Hepatocyte (in vitro differentiated cells): ENCODE data around the gene PTGER3. TPM values are rescaled to one million over a fixed set of nuclear protein-coding genes. Genes with fewer than 3 reads are reported as not detected.

Experiments
- DNase-seq: peaks from one replicate; pipeline ENCODE4 v3.0.0-alpha.2; 2016; ENCODE audit warnings: low spot score
- H2AFZ ChIP-seq: fragments of 200-600 bp; sonication (generic); 2 replicates; pipeline ENCODE4 v1.6.0; 2016; ENCODE audit warnings: antibody characterized with exemption, mild to moderate bottlenecking
- H3K27ac ChIP-seq: fragments of 200-600 bp; sonication (generic); 2 replicates; pipeline ENCODE4 v1.5.1; 2016; ENCODE audit warnings: mild to moderate bottlenecking
- H3K27me3 ChIP-seq: fragments of 200-600 bp; sonication (generic); 2 replicates; pipeline ENCODE4 v1.6.1; 2016
- H3K36me3 ChIP-seq: fragments of 200-600 bp; sonication (generic); replicated peaks from 2 replicates; pipeline ENCODE4 v1.5.1; 2016; ENCODE audit warnings: low read depth; ENCODE audit not compliant: insufficient read depth
- H3K4me1 ChIP-seq: fragments of 200-600 bp; sonication (generic); 2 replicates; pipeline ENCODE4 v1.5.1; 2016; ENCODE audit warnings: mild to moderate bottlenecking, moderate library complexity; ENCODE audit not compliant: insufficient read depth
- H3K4me2 ChIP-seq: fragments of 200-600 bp; sonication (generic); 2 replicates; pipeline ENCODE4 v1.6.0; 2016
- H3K4me3 ChIP-seq: fragments of 200-600 bp; sonication (generic); 2 replicates; pipeline ENCODE4 v1.5.1; 2016; ENCODE audit warnings: mild to moderate bottlenecking
- H3K79me2 ChIP-seq: fragments of 200-600 bp; sonication (generic); 2 replicates; pipeline ENCODE4 v1.6.0; 2017; ENCODE audit warnings: mild to moderate bottlenecking
- H3K9me2 ChIP-seq: fragments of 200-600 bp; sonication (generic); replicated peaks from 2 replicates; pipeline ENCODE4 v1.6.0; 2017; ENCODE audit warnings: mild to moderate bottlenecking; ENCODE audit not compliant: insufficient read depth
- H3K9me3 ChIP-seq: fragments of 200-600 bp; sonication (generic); 2 replicates; pipeline ENCODE4 v1.5.1; 2016; ENCODE audit warnings: low read depth, mild to moderate bottlenecking
- H4K20me1 ChIP-seq: fragments of 200-600 bp; sonication (generic); 2 replicates; pipeline ENCODE4 v1.6.0; 2016; ENCODE audit warnings: mild to moderate bottlenecking; ENCODE audit not compliant: insufficient read depth, poor library complexity, severe bottlenecking
- EZH2 ChIP-seq: fragments of 200-600 bp; sonication (generic); IDR thresholded peaks from 2 replicates; pipeline ENCODE4 v1.6.1; 2016; ENCODE audit warnings: antibody characterized with exemption, mild to moderate bottlenecking, borderline replicate concordance
- EZH2phosphoT487 ChIP-seq: fragments of 200-600 bp; sonication (generic); IDR thresholded peaks from one replicate; pipeline ENCODE4 v1.6.1; 2018; ENCODE audit warnings: antibody characterized with exemption, mild to moderate bottlenecking, low read depth, moderate library complexity; ENCODE audit not compliant: unreplicated experiment, severe bottlenecking
- WGBS: methylation state at CpG from one replicate; pipeline ENCODE4 v1.1.6; 2016; ENCODE audit warnings: low lambda C conversion rate; ENCODE audit errors: missing lambda C conversion rate; 5-methylcytosine and 5-hydroxymethylcytosine counted together
- polyA plus RNA-seq: library from polyadenylated mRNA; unstranded; fragments of >200 nt; fragmentation: Nextera tagmentation; extraction: Ambion mirVana; gene quantifications from 2 replicates; pipeline ENCODE4 v1.2.1, GENCODE V29; 2016
- total RNA-seq: library from RNA; depleted of rRNA; stranded (reverse); fragments of >200 nt; gene quantifications from 2 replicates; pipeline ENCODE4 v1.2.3, GENCODE V29; 2014
- TF ChIP-seq, protein P1 (sequence below): fragments of 200-600 bp; sonication (generic); IDR thresholded peaks from 2 replicates; pipeline ENCODE4 v1.5.1; 2016; ENCODE audit warnings: antibody characterized with exemption, mild to moderate bottlenecking; ENCODE audit not compliant: poor library complexity

Gene PTGER3
- total and polyA plus RNA-seq, 2 experiments from 2014 or later: 1.0 to 1.4 TPM

DNA sequence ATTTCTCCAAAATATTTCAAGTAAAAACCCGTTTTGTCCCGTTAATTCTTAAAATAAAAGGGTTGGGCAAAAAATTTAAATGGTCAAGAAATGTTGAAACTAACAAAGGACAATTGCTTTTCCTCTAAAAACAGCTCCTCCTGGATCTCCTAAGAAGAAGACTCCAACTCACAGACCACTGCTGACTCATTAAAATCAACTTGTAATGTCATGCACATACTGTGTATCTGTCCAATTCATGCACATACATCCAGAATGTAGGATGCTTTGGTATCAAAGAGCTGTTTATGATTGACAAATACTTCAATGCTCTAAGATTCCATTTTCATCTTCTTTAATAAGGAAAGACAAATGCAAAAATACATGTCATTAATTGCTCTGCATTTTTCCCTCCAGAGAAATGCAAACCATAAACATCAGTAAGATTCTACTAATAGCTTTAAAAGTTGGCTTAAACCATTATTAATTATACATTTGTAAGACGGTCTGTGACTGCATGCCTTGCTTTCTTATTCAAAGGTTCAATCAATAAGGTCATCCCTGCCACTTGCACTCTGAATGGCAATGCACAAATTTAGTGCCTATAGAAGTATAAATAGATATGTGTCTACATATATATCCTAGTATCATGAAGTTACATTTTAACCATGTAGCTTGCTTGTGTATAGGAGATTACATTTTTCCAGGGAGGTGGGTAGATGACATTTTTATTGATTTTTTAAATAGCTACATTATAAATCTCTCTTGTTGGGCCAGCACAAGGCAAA lies 44.7 kb downstream of the PTGER3 start:
- Histone ChIP-seq H3K27me3 (no peaks in the 10 kb centered on the region), H3K36me3 (no peaks in the 10 kb centered on the region), H3K9me2 (no peaks in the 10 kb centered on the region), H3K4me3 (no peak overlapping the region), H3K4me2 (no peak overlapping the region), H3K9me3 (no peaks in the 10 kb centered on the region), H3K79me2 (no peaks in the 10 kb centered on the region), H4K20me1 (no peaks in the 10 kb centered on the region), H3K4me1 (no peaks in the 10 kb centered on the region), H3K27ac (no peak overlapping the region), H2AFZ (no peak overlapping the region)
- no peak for TF ChIP-seq EZH2phosphoT487
- TF ChIP-seq EZH2: no peak
- TF ChIP-seq, protein P1, sequence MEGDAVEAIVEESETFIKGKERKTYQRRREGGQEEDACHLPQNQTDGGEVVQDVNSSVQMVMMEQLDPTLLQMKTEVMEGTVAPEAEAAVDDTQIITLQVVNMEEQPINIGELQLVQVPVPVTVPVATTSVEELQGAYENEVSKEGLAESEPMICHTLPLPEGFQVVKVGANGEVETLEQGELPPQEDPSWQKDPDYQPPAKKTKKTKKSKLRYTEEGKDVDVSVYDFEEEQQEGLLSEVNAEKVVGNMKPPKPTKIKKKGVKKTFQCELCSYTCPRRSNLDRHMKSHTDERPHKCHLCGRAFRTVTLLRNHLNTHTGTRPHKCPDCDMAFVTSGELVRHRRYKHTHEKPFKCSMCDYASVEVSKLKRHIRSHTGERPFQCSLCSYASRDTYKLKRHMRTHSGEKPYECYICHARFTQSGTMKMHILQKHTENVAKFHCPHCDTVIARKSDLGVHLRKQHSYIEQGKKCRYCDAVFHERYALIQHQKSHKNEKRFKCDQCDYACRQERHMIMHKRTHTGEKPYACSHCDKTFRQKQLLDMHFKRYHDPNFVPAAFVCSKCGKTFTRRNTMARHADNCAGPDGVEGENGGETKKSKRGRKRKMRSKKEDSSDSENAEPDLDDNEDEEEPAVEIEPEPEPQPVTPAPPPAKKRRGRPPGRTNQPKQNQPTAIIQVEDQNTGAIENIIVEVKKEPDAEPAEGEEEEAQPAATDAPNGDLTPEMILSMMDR: no peak
- WGBS: 81% methylated on average over 3 of the region's 3 CpGs
- DNase-seq: no peak

DNA sequence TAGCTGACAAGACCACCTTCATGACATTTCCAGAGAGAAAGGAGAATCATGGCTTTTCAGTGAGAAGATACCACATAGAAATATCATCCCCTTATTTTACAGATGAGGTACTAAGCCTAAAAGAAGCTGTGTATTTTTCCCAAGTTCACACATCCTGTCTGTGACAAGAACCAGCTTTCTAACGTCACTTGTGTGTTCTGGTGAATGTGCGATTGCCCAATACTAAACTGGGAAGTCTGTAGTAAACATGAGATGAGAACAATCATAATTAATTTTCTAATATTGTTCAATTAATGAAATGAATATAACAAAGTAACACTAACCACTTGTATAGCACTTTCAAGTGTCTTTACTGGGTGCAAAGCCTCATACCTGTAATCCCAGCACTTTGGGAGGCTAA lies 46.0 kb downstream of the PTGER3 start:
- no peak for DNase-seq
- Histone ChIP-seq H2AFZ (no peak overlapping the region), H3K4me1 (no peaks in the 10 kb centered on the region), H4K20me1 (no peaks in the 10 kb centered on the region), H3K27me3 (no peaks in the 10 kb centered on the region), H3K9me2 (no peaks in the 10 kb centered on the region), H3K79me2 (no peaks in the 10 kb centered on the region), H3K4me2 (no peak overlapping the region), H3K36me3 (no peaks in the 10 kb centered on the region), H3K27ac (no peak overlapping the region), H3K9me3 (no peaks in the 10 kb centered on the region), H3K4me3 (no peak overlapping the region)
- TF ChIP-seq, protein P1: no peak
- TF ChIP-seq EZH2phosphoT487: no peak
- no peak for TF ChIP-seq EZH2
- 73% methylated on average over 2 of the region's 2 CpGs for WGBS

DNA sequence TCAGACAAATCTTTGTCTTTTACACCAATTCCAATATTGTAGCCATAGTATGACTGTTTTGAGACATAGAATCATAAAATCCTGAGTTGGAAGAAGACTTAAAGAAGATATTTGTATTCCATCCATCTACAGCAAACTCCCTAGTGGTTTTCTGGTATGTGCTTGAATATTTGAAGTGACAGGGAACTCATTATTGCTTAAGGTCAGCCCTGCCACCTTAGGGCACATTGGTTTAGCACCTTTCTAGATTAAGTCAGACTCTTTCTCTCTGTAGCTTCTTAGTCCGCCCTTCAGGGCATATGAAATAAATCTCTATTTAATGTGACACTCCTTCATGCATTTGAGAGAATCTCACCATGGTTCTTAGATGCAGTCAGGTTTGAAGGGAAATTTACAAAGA lies 49.8 kb downstream of the PTGER3 start:
- Histone ChIP-seq H3K79me2 (no peaks in the 10 kb centered on the region), H3K4me2 (no peak overlapping the region), H2AFZ (no peak overlapping the region), H3K27ac (no peak overlapping the region), H3K9me3 (no peaks in the 10 kb centered on the region), H3K36me3 (no peaks in the 10 kb centered on the region), H3K9me2 (no peaks in the 10 kb centered on the region), H4K20me1 (no peaks in the 10 kb centered on the region), H3K27me3 (no peaks in the 10 kb centered on the region), H3K4me3 (no peak overlapping the region), H3K4me1 (no peaks in the 10 kb centered on the region)
- 78% methylated on average over 1 of the region's 1 CpG for WGBS
- TF ChIP-seq, protein P1: no peak
- TF ChIP-seq EZH2phosphoT487 (no peak), EZH2 (no peak)
- no peak for DNase-seq
